GM19025 (cell line): ENCODE measurements around the gene RFTN1.
"Not testable (repeated sequence)": the region's sequence is repeated elsewhere in the genome, so short reads cannot be mapped to it uniquely, and the experiment has no call there.

Experiments used
- ATAC-seq: cut with Tn5 transposase; IDR thresholded peaks from one replicate; pipeline ENCODE4 v1.9.1; 2021; ENCODE audit warnings: mild to moderate bottlenecking, low read depth, moderate library complexity; ENCODE audit not compliant: unreplicated experiment

Gene RFTN1

DNA sequence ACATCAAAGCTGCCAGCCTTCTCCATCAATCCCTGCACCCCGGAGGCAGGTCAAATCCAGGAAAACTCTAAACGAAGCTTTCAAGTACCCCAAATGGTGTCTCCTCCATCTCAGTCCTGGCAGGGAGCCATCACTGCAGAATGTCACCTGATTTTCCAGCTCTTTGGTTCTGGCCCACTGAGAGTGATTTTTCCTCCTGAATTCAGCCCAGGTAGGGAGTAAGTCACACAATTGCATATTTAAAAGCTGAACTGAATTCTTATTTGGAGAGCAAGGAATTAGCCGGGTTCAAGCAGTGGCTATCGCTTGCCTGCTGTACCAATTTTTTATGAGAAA, 5.3 kb downstream of the RFTN1 start:
- ATAC-seq: no peak

GRCh38 chr3:16507578-16508242, 5.8 kb downstream of the RFTN1 start:
- no peak for ATAC-seq

DNA sequence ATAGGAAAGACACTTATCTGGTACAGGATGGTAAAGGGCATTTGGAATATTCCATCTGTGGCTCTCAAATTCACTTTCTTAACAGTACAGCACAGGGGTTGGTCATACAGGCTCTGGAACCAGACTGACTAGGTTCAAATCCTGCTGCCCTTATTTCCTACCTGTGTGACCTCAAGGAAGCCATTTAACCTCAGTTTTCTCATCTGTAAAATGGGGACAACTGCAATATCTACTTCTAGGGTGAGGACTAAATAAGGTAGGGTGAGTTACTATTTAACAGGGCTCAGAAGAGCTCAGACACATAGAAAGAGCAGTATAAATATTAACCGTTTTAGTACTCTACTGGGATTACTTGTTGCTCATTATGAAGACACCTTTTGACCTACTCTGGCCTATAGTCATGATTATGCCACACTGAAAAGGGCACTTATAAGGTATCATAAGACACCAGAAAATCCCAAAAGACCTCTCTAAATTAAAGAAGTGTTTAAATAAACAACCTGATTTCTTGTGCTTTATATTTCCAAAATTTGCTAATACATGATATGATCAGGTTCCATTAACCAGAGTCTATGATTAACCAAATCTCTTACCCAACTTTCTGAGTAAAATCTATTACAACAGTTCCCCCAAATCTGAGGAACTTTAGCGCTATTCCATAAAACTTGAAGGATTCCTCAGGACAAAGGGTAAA, 6.5 kb downstream of the RFTN1 start:
- ATAC-seq: no peak

DNA sequence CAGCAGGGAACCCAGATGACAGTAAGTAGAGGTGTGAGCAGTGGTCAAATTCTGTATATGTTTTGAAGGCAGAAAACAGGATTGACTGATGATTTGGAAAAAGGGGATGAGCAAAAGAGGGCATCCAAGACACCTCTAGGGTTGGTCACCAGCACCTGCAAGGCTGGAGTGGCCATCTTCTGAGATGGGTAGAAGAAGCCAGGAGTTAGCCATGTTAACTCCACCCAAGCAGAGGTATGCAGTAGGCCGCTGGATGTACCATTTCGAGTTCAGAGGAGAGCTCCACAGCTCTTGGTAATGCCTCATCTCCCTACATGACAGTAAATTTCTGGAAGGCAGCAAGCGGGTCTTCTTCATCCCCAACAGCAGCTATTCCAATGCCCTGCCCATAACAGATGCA, 7.0 kb downstream of the RFTN1 start:
- ATAC-seq: no peak

DNA sequence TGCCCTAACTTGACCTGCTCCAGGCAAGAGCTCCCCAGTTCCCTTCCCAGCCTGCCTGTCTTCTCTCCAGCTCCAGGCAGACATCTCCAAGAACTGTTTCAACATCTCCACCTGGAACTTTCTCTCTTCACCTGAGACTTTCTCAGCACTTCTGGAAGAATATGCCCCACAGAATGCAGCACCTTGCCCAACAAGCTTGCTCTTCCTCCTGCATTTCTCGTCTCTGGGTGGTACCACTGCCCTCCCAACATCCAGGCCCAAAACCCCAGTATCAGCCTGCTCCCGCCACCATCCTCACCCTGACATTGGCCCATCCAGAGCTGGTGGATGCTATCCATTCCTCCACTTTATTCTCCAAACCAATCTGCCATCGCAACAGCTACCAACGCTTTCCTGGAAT, 8.8 kb downstream of the RFTN1 start:
- no peak for ATAC-seq

DNA sequence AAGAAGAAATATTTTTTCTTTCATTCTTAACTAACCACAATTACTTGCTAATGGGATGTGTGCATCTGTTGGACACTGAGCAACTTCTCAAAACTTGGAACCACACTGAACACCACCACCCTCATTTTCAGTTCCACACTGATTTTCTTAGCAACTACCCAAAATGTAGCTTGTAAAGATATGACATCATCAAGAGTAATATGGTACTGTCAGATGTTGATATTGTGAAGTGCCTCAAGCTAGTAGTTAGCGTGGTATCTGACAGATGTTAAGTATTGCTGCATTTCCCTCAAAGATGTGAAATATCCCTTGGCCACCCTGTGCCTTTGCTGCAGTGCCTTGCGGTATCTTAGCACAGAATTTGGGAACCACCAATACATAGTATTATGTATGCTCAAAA, 9.3 kb downstream of the RFTN1 start:
- ATAC-seq: peak; percentile 72

- no peak for ATAC-seq
These were observed 10.2 kb downstream of the RFTN1 start for GRCh38 chr3:16503191-16503776.

DNA sequence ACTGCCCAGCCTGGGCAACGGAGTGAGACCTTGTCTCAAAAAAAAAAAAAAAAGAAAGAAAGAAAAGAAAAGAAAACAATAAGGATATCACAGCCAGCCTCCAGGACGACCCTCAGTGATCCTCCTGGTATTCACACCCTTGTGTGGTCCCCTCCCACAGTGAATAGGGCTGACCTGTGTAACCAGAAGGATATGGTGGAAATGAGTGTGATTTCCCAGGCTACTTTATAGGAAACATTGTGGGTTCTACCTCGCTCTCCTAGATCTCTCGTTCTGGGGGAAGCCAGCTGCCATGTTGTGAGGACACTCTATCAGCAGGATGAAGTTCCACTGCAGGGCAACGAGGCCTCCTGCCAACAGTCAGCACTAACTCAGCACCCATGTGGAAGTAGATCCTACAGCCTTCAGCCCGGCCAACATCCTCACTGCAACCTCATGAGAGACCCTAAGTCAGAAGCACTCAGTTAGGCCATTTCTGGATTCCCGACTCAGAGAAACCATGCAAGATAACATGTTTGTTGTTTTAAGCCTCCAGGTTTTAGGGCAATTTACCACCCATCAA, 11.1 kb downstream of the RFTN1 start:
- ATAC-seq: no peak

DNA sequence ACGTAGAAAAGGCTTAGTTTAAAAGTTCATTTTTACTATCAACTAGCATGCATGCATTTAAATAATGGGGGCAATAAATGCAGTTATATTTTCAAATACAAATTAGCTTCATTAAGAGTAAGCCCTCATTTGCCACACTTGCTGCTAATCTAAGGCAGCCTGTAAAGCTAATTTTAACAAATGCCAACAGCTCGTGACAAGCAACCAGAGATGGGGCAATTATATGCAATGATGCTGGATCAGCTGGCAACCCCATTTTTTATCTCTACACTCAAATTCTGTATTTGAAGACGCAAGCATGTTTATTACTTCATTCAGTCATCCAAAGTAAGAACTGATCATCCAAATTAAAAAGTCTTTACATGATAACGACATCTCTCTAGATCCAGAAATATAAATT, 12.1 kb downstream of the RFTN1 start:
- ATAC-seq: no peak

DNA sequence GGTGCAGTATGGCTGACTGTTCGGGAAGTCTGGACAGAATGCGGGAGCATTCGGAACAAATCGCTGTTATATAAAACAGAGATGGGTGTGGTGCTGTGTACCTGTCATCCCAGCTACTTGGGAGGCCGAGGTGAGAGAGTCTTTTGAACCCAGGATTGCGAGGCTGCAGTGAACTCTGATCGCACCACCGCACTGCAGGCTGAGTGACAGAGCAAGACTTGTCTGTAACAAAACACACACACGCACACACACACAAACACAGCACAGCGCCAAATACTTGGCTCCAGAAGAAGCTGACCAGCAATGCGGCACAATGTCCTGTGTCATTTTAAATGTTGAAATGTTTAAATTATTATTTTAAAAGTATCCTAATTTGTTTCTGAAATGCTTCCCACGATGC, 12.6 kb downstream of the RFTN1 start:
- ATAC-seq: no peak

GRCh38 chr3:16500093-16500492, 13.4 kb downstream of the RFTN1 start:
- no peak for ATAC-seq

- ATAC-seq: no peak
These were observed 14.1 kb downstream of the RFTN1 start for GRCh38 chr3:16499351-16499750.

DNA sequence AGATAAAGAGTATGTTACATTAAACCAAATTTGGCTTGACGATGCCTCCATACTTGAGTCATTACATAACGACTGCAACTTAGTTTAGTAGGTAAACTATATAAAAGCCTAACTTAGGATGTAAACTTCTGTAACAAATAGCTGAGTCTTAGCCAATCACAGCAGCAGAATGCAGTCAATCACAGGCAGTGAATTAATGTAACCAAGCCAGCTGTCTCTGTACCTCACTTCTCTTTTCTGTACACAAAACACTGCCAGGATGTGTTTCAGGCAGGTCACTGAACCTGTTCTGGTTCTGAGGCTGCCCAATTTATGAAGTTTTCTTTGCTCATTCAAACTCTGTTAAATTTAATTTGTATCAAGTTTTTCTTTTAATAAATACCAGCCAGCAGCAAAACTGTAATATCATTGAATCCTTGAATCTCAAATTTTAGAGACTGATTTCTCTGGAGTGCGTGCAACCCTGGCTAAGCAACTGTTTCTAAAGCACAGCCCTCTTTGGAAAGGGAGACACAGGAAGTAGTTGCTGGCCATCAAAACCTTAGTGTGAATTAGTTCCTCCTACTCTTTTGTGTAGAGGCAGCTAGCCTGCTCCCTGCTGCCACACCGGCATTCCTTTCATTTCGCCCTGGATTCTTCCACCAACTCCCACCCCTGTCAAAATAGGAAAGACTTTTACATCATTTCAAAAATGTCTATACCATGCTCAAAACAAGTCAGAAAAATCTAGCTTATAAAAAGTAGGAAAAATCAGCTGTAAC, 15.2 kb downstream of the RFTN1 start:
- ATAC-seq: no peak

DNA sequence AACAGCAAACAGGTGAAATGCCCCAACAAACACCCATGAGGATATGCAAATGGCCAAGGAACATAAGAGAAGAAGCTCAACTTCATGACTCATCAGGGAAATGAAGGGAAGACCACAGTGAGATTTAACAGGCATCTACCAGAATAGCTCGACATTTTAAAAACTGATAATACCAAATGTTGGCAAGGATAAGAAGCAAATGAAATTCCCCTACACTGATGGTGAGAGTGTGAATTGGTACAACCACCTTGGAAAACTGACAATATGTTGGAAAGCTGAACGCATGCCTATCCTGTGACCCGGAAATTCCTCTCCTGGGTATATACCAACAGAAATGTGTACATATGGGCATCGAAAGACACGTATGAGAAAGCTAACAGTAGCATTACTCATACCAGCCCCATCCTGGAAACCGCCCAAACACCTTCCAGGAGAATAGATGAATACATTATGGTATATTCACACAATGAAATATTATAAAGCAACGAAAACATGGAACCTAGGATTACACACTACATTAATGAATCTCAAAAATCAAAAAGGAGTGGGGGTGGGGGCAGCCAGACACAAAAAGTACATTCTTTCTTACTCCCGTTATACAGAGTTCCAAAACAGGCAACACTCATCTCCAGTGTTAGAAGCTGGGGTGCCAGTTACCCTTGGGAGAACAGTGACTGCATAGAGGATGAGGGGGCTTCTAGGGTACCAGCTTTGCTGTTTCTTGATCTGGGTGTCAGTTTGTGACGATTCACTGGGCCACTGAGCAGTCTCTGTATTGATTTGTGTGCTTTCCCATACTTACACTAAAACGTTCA, 16.9 kb downstream of the RFTN1 start:
- ATAC-seq: peak; percentile 68

GRCh38 chr3:16496008-16496407, 17.5 kb downstream of the RFTN1 start:
- ATAC-seq: peak; percentile 16

DNA sequence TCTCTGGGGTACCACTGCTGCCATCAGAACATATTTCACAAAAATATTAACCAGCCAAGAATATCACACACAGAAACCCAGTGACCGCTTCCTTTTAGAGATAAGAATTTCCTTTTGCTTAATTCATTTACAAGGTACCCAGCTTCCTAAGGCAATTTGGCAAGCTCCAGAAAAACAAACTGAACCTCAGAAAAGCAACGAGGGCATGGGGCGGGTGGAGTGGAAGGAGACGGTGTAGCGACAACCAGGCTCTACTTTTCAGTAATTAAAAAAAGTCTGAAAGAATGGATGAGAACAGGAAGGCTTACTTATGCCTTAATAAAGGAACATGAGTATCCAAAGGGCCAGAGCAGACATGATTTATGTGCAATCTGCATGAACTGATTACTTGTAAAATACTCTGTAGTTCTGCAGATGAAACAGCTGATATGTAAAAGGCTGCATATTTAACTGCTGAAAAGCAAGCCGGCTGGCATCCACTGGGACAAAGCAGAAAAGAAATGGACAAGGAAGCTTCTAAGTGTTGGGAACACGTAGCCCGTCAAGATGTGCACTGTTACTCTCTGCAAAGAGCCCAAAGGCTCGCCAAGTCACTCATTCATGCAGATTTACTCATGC, 18.6 kb downstream of the RFTN1 start:
- ATAC-seq: no peak

DNA sequence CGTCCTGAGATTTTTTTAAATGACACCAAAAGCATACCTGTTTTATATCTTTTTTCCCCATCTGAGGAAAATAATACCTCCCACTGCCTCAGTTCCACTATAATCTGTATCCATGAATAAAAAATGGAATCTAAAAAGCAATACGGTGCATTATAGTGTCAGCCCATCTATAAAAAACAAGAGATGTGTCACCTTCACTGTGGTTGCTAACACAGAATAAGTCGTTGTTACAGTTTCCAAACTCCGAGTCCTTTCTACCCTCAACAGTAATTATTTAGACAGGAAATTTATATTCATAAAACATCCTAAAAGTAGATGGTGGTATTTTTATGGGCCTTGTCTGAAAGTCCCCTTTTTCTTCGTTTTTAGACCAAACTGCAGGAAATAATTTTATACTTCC, 19.4 kb downstream of the RFTN1 start:
- no peak for ATAC-seq

GRCh38 chr3:16490062-16490619, 23.4 kb downstream of the RFTN1 start:
- ATAC-seq: no peak

DNA sequence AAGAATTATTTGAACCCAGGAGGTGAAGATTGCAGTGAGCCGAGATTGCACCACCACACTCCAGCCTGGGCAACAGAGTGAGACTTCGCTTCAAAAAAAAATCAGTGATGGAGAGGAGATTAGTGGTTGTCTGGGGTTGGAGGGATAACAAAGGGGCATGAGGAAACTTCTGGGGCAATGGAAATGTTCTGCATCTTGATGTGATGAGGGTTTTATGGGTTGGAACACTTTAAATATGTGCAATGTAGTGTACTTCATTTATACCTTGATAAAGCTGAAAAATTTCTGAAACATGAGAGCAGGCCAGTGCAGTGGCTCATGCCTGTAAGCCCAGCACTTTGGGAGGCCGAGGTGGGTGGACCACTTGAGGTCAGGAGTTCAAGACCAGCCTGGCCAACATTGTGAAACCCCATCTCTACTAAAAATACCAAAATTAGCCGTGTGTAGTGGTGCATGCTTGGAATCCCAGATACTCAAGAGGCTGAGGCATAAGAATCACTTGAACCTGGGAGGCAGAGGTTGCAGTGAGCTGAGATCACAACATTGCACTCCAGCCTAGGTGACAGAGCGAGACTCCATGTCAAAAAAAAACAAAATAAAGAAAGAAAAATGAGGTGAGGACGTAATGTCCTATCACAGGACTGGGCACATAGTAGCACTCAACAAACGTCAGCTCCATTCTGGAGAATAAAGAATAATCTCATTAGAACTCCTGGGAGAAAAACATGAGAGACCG, 24.0 kb downstream of the RFTN1 start:
- not testable (repeated sequence) for ATAC-seq
